Kidney (tissue), 14 donors: ENCODE results near the gene UNKL. TPM values are rescaled to one million over a fixed set of nuclear protein-coding genes. Genes with fewer than 3 reads are reported as not detected.

ENCODE experiments used
- DNase-seq, 5 donors: peaks; one replicate each; pipeline ENCODE4 v3.0.0-alpha.2; 2013 to 2020
- FAIRE-seq: peaks from 2 replicates; lab custom pipeline; 2012; peaks lifted over from hg19 to GRCh38; lab: Jason Lieb, UNC
- H3K27ac ChIP-seq, 2 donors: one replicate each; pipeline ENCODE4 v1.7.0; 2013; ENCODE audit warnings: low read depth in 2 of 2, low read length in 2 of 2, inconsistent platforms in 1 of 2
- H3K27me3 ChIP-seq: one replicate; pipeline ENCODE4 v1.7.1; 2013; ENCODE audit warnings: low read length, inconsistent platforms; ENCODE audit not compliant: control insufficient read depth, insufficient read depth
- H3K36me3 ChIP-seq, 3 donors: one replicate each; pipeline versions ENCODE4 v1.7.0 to v1.7.1; 2013; ENCODE audit warnings: low read length in 3 of 3, control low read depth in 1 of 3, inconsistent platforms in 1 of 3; ENCODE audit not compliant: insufficient read depth in 3 of 3, control insufficient read depth in 2 of 3
- H3K4me1 ChIP-seq, 3 donors: one replicate each; pipeline versions ENCODE4 v1.7.0 to v1.7.1; 2013; ENCODE audit warnings: low read length in 3 of 3, inconsistent platforms in 1 of 3, low read depth in 1 of 3; ENCODE audit not compliant: control insufficient read depth in 2 of 3, insufficient read depth in 2 of 3
- H3K4me3 ChIP-seq, 3 donors: one replicate each; pipeline versions ENCODE4 v1.7.0 to v1.8.1; 2013; ENCODE audit warnings: low read length in 3 of 3, control low read depth in 1 of 3, inconsistent platforms in 1 of 3
- H3K9ac ChIP-seq, 3 donors: one replicate each; pipeline versions ENCODE4 v1.7.0 to v1.7.1; 2013; ENCODE audit warnings: low read length in 3 of 3, control low read depth in 1 of 3, inconsistent platforms in 1 of 3
- H3K9me3 ChIP-seq, 3 donors: one replicate each; pipeline versions ENCODE4 v1.7.0 to v1.7.1; 2013; ENCODE audit warnings: low read length in 3 of 3, control low read depth in 1 of 3, inconsistent platforms in 1 of 3; ENCODE audit not compliant: control insufficient read depth in 2 of 3, insufficient read depth in 1 of 3
- CTCF ChIP-seq: IDR thresholded peaks from 3 replicates; pipeline ENCODE4 v1.5.1; 2012; ENCODE audit warnings: mild to moderate bottlenecking, moderate library complexity, borderline replicate concordance; ENCODE audit not compliant: insufficient read depth; ENCODE audit errors: extremely low read depth
- intact Hi-C: fragments of 100-400 bp; cut with DNase I; formaldehyde crosslinking; loops from one replicate; pipeline ENCODE4 v1.11.1; 2022
- polyA plus RNA-seq: library from polyadenylated mRNA; stranded (reverse); fragments of 350-450 nt; fragmentation: Illumina TruSeq; extraction: RNeasy Lipid Tissue Mini Kit (QIAGEN cat#74804); gene quantifications from one replicate; pipeline ENCODE4 v1.2.3, GENCODE V29; 2014; ENCODE audit warnings: low read depth, low replicate concordance; ENCODE audit not compliant: insufficient read depth
- total RNA-seq: library from RNA; stranded (reverse); fragmentation: NEBNext Ultra II Directional; extraction: Animal tissue kit (Norgen Biotek cat#: 25700); gene quantifications from one replicate; pipeline ENCODE4 v1.2.1, GENCODE V29; 2021
- donor health status: control.
- donor health status: control.
- donor health status: control.
- donor health status: control.
- donor health status: control.
- donor health status: DM: yes; HTN: yes; CAD: no.
- donor health status: Normal renal cell carcinoma (clear cell type).

Gene UNKL
- total and polyA plus RNA-seq, 2 donors from 2014 or later, result 5.5 to 26.0 TPM

GRCh38 chr16:1424028-1424427 lies 9.5 kb upstream of the UNKL start:
- Histone ChIP-seq H3K36me3 (no peaks in the 10 kb centered on the region), H3K9ac (no peak overlapping the region), H3K4me3 (no peak overlapping the region), H3K9me3 (no peaks in the 10 kb centered on the region), H3K27me3 (no peaks in the 10 kb centered on the region), H3K27ac (no peak overlapping the region), H3K4me1 (peaks cover 0 to 6% (median 0%) of the 10 kb centered on the region in 3 donors)
- FAIRE-seq (no peak), DNase-seq (peak in 1 of 5 donors; percentile 42)
- TF ChIP-seq CTCF, result no peak
- intact Hi-C loops, result no loop called here

- H3K9ac ChIP-seq, result no peak overlapping the region
- no peaks in the 10 kb centered on the region for H3K36me3 ChIP-seq
- H3K27me3 ChIP-seq, result no peaks in the 10 kb centered on the region
- intact Hi-C loops, result no loop called here
- peaks cover 0 to 6% (median 0%) of the 10 kb centered on the region in 3 donors for H3K4me1 ChIP-seq
- no peaks in the 10 kb centered on the region for H3K9me3 ChIP-seq
- FAIRE-seq (no peak), DNase-seq (no peak)
- TF ChIP-seq CTCF, result no peak
- H3K27ac ChIP-seq, result no peak overlapping the region
- no peak overlapping the region for H3K4me3 ChIP-seq
These were observed 7.6 kb upstream of the UNKL start for GRCh38 chr16:1422076-1422475.

DNA sequence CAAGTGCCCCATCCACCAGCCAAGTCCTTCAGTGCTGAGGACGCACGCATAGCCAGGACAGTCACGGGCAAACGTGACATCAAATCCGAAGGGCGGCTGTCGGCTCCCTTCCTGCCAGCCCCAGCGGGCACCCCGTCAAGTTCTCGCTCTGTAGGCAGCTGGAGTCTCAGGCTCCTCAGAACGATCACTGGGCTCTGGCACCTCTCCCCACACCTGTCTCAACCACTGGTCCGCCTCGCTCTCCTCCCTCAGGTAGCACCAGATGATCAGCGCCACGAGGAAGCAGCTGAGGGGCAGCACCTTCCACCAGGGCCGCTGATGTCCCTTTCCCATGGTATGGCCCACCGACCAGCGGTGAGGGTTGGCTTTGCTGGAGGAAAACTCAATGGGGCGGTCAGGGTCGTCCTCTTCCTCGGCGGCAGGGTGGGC lies 5.6 kb upstream of the UNKL start:
- no peaks in the 10 kb centered on the region for H3K36me3 ChIP-seq
- no peaks in the 10 kb centered on the region for H3K9me3 ChIP-seq
- intact Hi-C loops, result no loop called here
- DNase-seq, result no peak
- peaks cover 0 to 6% (median 0%) of the 10 kb centered on the region in 3 donors for H3K4me1 ChIP-seq
- H3K4me3 ChIP-seq, result peak overlapping the region; percentile 68 to 80 (median 79)
- peak overlapping the region; percentile 5 to 74 for H3K27ac ChIP-seq
- no peaks in the 10 kb centered on the region for H3K27me3 ChIP-seq
- no peak for FAIRE-seq
- no peak for TF ChIP-seq CTCF
- H3K9ac ChIP-seq, result peak overlapping the region; percentile 76 to 81 (median 77)

DNA sequence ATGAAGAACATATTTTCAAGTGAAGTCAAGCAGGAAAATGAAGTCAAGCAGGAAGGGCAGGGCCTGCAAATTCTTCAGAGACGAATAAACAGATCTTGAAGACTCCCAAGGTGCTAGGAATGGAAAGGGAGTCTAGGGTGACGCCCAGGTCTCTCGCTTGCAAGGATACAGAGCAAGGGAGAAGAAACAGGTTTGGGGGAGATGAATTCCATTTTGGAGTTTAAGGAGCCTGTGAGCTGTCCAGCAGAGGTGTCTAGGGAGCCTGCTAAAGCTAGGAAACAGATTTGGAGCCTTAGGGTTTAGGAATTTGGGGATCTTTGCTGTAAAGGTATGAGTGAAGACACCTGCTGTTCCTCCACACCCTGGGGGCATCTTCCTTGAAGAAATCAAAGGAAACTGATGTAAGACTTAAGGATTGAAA lies 2.0 kb upstream of the UNKL start:
- Histone ChIP-seq H3K36me3 (no peaks in the 10 kb centered on the region), H3K27me3 (no peaks in the 10 kb centered on the region), H3K9ac (no peak overlapping the region), H3K27ac (no peak overlapping the region), H3K9me3 (no peaks in the 10 kb centered on the region), H3K4me3 (no peak overlapping the region), H3K4me1 (peaks cover 0 to 10% (median 0%) of the 10 kb centered on the region in 3 donors)
- DNase-seq (no peak), FAIRE-seq (no peak)
- intact Hi-C loops, result no loop called here
- no peak for TF ChIP-seq CTCF
